Stimulated activated CD4-positive, alpha-beta T cell treated with anti-CD3 and anti-CD28 coated beads, Interleukin-1b, Interleukin-23, amount 100 ng/mL, for 24 hours (primary cell): ENCODE data around the gene LRMDA.

Source experiments
- DNase-seq, 4 experiments: peaks; one replicate each; pipeline ENCODE4 v3.0.0-alpha.2; 2020; ENCODE audit warnings: low read depth in 4 of 4, low spot score in 1 of 4

Gene LRMDA

GRCh38 chr10:75696536-75696935, 265.1 kb downstream of the LRMDA start:
- DNase-seq: no peak

DNA sequence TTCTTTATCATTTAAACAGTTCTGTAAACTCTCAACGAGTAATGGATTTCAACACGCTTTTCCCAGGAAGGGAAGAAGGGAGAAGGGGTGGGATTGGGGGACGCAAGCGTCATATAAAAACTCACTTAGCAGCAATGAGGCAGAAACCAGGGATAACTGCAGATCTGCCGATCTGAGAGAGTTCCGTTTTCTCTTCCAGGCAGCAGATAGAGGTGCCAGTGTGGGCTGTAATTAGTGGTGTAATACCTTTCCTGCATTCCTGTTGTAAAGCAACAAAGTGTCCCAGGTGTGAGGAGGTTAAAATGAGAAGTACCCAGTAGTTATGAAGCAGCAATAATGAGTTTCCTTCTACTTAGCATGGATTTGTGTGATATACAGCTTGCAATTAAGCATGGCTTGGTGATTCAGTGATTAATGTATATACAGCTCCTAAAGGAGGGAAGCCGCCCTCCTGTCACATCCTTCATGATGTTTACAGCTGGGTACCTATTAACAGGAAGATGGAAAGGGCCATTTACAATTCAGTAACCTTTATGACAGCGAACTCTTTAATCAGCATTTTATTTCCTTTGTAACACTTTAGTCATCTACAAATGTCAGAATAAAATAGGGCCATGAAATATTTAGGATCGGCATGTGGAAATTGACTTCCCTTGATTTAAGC, 271.9 kb downstream of the LRMDA start:
- no peak for DNase-seq

GRCh38 chr10:75705426-75705825, 274.0 kb downstream of the LRMDA start:
- no peak for DNase-seq

GRCh38 chr10:75707080-75707840, 275.8 kb downstream of the LRMDA start:
- DNase-seq: no peak

DNA sequence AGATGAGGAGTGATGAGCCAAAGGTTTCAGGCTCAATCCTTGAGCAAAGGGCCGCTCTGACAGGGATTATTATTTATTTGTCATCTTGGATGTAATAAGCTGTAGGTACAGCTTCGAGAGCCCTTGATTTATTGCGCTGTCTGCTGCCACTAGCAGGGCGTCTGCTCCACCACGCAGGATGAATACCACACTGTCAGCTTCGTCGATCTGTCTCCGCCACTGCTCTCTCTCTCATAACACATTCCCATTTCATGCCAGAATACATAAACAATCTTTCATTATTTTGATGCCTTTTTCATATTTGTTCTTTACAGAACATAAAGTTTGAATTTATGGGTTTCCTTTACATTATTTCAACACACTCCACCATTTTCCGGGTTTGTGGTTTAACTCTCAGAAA, 276.6 kb downstream of the LRMDA start:
- no peak for DNase-seq

GRCh38 chr10:75709245-75709644, 277.8 kb downstream of the LRMDA start:
- no peak for DNase-seq

GRCh38 chr10:75709811-75710210, 278.4 kb downstream of the LRMDA start:
- DNase-seq: no peak

- DNase-seq: no peak
Measured at GRCh38 chr10:75712242-75712880, 280.9 kb downstream of the LRMDA start.

DNA sequence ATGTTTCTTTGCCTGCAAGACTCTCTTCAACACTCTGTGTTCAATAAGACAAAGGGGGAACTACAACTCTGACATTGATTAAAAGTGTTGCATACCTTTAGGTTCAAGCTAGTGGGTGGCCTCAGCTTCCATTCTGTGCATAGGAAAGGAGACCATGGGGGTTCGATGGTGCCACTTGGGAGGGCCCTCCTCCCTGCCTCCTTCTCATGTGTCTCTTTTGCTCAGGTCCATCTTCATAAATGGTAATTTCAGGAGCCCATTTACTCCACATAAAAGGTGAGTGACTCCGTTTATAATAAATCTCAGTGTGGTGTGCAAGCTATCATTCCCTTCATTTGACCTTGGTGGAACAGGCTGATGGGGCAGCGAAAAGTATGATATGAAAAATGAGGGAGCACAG, 285.1 kb downstream of the LRMDA start:
- no peak for DNase-seq

DNA sequence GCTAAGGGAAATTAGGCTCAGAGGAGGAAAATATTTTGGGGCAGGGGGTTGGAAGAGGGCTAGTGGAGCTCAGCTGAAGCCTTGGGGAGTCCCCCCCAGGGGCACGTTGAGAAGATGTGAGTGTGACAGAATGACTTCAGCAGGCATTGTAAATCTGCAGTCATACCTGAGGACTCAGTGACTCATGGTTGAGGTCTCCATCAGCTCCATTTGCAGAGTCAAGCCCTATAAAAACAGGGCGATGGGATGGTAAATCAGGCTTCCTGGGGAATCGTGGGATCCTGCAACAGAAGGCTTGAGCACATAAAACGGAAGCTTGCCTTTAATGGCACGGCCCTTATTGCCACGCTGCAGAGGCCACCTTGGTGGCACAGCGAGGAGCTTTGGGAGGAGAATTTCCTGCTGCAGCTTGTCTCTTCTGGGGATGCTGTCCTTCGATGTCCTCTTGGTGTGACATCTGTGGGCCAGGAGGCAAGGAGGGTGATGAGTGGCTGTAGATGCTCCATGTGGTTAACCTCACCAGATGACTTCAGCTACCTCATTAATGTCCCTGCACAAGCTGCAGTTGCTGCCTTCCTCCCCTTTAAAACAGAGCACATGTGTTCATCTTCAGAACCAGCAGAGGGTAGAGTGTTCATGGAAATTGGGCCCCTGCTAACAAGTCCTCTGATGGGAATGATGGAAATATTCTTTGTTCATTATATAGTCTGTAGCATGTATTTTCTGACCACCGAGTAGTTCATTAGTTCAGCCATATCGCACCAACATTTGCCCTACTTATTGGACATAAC, 285.9 kb downstream of the LRMDA start:
- DNase-seq: no peak

DNA sequence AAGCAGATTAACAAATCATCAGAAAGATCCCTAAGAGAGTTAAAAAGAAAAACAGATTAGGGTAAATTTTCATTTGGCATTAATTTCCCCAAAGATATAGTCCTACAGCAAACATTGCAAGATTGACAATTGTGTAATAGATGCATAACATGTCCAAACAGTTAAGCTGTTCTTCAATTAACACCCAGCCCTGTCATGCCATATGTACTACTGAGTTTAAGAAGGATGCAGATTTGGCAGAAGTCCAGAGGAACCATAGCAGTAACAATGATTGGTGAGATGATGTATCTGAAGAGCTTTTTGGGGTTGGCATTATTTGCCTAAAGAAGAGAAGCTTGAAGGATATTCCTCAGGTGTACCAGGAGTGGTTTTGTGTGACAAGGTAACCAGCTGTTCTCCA, 287.6 kb downstream of the LRMDA start:
- DNase-seq: no peak

DNA sequence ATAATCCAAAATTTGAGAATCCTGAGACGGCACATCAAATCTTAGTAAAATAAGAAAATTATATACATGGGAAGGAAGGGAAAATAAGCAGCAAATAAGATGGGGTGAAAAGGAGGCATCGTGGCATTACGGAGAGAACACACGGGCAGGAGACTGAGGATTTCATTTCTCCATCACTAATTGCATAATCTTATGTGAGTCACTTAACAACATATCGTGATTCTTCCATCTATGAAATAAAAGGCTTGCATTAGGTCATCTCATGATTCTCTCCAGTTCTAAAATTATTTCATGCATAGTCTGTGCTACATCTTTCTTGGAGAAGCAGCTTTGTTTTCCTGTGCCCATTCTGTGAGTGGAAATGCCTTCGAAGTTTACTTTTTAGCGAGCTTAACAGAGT, 288.7 kb downstream of the LRMDA start:
- DNase-seq: no peak

DNA sequence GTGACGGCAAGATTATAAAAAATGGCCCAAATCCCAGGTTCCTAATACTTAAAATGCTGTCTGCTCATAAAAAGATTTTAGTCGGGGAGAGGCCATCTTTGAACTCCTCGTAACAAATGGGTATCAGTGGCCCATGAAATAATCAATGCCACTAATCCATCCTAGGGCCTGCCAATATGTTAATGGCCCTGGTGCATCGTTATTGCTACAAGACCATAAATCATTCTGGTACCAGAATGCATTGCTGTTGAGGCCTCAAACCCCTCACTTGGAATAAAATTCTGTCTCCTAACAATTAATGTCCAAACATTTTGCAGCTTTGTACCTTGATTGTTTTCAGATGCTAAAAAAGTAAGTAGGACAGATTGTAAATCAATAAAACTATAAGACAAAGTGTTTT, 290.6 kb downstream of the LRMDA start:
- DNase-seq: no peak

DNA sequence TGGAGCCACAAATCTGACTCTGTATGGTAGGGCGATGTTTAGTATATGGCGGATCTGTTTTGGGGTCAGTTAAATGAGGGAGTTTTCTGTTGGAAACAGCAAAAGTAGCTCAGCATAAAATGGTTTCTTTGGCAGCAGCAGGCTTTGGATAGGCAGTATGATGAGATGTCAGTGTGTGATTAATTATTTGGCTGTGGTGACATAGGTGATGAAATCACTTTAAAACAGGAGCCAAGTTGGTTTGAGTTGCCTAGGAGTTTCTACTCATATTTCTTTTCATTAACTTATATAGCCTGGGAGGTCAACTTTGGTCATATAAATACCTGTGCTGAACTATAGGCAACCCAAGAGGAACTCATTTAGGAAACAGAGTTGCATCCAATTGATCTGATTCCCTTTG, 291.2 kb downstream of the LRMDA start:
- DNase-seq: no peak

- no peak for DNase-seq
Measured at GRCh38 chr10:75723319-75723980, 292.0 kb downstream of the LRMDA start.

GRCh38 chr10:75724047-75724446, 292.6 kb downstream of the LRMDA start:
- no peak for DNase-seq

DNA sequence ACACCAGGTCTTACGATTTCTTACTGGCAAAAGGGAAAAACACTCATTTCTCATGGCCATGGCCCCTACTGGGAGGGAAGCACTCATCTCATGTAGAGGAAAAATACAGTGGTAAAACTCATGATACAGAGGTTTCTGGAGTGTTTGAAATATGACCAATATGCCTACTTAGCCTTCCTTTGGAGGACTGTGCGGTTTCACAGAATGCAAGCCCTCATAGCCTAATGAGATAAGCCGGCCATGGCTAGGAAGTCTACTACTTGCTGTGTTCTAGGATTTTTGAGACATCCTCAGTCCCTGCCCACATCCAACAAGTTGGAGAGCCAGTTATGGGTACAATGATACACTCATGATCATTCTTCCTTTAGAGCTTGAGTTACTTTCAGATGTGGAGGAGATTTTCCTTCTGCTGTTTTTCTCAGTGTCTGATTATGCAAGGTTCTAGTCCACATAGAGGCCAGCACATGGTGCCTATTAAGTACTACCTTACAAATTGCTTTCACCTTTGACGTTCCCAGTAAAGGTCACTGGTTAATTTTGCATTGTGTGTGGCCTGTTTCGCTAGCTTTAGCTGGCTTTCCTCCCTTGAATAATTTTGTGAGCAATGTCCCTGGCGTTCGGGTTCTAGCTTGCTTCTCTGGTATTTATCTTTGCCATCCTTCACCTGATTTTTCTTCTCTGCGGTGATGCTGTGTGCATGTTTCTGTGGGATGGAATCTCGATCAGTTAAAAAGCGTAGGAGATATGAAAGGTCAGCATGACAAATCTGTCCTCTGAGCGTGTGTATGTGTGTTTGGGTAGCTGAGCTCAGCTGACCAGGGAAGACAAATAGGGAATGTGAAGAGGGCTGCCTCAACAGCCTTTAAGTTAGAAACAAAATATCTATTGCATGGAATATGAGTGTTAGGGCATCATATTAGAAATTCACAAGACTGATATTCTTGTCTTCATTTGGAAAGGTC, 295.4 kb downstream of the LRMDA start:
- DNase-seq: no peak

GRCh38 chr10:75730847-75731246, 299.4 kb downstream of the LRMDA start:
- DNase-seq: no peak

DNA sequence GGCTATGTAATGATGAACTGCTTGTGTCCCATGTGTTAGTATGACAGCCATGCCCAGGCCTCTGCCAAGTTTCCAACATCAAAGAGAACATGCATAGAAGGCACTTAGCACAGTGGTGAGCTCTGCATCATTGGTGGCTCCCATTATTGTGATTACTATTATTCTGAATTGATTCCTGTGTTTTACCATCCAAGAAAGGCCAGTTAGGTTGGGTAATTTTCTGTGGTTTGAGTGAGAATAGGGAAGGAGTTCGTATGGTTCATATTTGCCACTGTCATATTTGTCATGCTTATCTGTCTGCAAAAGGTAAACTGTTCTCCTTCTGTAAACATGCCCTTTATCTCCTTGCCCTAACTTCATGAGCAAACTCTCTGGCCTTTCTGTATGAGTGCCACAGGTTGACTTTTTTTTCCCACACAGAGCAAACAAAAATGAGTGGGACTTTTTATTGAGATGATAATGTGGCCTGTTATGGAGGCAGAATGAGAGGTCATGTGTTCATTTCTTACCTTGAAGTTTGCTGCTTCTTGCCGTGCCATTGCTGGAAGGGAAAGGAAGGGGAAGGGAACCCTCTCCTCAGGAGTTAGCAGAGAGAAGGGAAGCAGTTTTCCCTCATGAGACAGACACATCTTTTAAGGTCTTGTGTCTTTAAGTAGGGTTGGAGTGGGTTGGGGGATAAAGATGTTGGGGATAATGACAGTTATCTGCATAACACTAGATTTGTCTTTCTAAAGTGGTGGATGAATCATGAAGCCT, 301.9 kb downstream of the LRMDA start:
- DNase-seq: no peak
